ELR (cell line): ENCODE data around the gene KIAA0319L.

Experiments used
- DNase-seq: peaks from one replicate; pipeline ENCODE4 v3.0.0-alpha.2; 2015; ENCODE audit warnings: low read depth

The KIAA0319L gene

GRCh38 chr1:35563166-35563565 is 6.0 kb upstream of the KIAA0319L start:
- no peak for DNase-seq

- DNase-seq = no peak
These were observed 4.9 kb upstream of the KIAA0319L start for GRCh38 chr1:35561972-35562680.

GRCh38 chr1:35561297-35561971 is 4.2 kb upstream of the KIAA0319L start:
- DNase-seq = no peak

GRCh38 chr1:35560256-35561225 is 3.3 kb upstream of the KIAA0319L start:
- DNase-seq = no peak

- no peak for DNase-seq
These were observed 2.2 kb upstream of the KIAA0319L start for GRCh38 chr1:35559317-35559944.

- peak; percentile 33 for DNase-seq
These were observed 1.4 kb upstream of the KIAA0319L start for GRCh38 chr1:35558374-35559316.

GRCh38 chr1:35557611-35558373 is 589 bp upstream of the KIAA0319L start, which contains the start of gene NCDN:
Gene NCDN (plus strand): TSS chr1:35557799. CDS start chr1:35558191, 392 bp downstream.
- peak; percentile 98 for DNase-seq

- DNase-seq = no peak
These were observed 602 bp downstream of the KIAA0319L start for GRCh38 chr1:35556484-35557117.

GRCh38 chr1:35555601-35556477 is 1.4 kb downstream of the KIAA0319L start:
- DNase-seq = peak; percentile 88

GRCh38 chr1:35555212-35555584 is 2.0 kb downstream of the KIAA0319L start:
- peak; percentile 20 for DNase-seq

- DNase-seq = no peak
These were observed 2.7 kb downstream of the KIAA0319L start for GRCh38 chr1:35554266-35555211.

GRCh38 chr1:35553851-35554250 is 3.4 kb downstream of the KIAA0319L start:
- DNase-seq = no peak

- DNase-seq = no peak
These were observed 10.6 kb downstream of the KIAA0319L start for GRCh38 chr1:35546614-35547013.

- DNase-seq = peak; percentile 56
These were observed 12.2 kb downstream of the KIAA0319L start for GRCh38 chr1:35544976-35545375.

GRCh38 chr1:35539824-35540261 is 17.4 kb downstream of the KIAA0319L start:
- peak; percentile 22 for DNase-seq

GRCh38 chr1:35539073-35539823 is 18.0 kb downstream of the KIAA0319L start:
- peak; percentile 17 for DNase-seq
